Thyroid gland (tissue), 4 donors: ENCODE results near the gene RNF14.

ENCODE experiments used
- POLR2A ChIP-seq, 2 donors: fragments of 450-650 bp; IDR thresholded peaks; one replicate each; pipeline ENCODE4 v1.6.1; 2017; ENCODE audit warnings: antibody characterized with exemption in 2 of 2, mild to moderate bottlenecking in 2 of 2, moderate library complexity in 1 of 2
- TF ChIP-seq, protein P1 (sequence below), 6 experiments: fragments of 200-600 bp in 3 of 6; fragments of 450-650 bp in 3 of 6; sonication (generic) in 3 of 6; IDR thresholded peaks; one replicate each; pipeline ENCODE4 v1.5.1; 2016 to 2019; ENCODE audit warnings: antibody characterized with exemption in 6 of 6, mild to moderate bottlenecking in 2 of 6, inconsistent platforms in 1 of 6, moderate library complexity in 1 of 6

- TF ChIP-seq, protein P1, sequence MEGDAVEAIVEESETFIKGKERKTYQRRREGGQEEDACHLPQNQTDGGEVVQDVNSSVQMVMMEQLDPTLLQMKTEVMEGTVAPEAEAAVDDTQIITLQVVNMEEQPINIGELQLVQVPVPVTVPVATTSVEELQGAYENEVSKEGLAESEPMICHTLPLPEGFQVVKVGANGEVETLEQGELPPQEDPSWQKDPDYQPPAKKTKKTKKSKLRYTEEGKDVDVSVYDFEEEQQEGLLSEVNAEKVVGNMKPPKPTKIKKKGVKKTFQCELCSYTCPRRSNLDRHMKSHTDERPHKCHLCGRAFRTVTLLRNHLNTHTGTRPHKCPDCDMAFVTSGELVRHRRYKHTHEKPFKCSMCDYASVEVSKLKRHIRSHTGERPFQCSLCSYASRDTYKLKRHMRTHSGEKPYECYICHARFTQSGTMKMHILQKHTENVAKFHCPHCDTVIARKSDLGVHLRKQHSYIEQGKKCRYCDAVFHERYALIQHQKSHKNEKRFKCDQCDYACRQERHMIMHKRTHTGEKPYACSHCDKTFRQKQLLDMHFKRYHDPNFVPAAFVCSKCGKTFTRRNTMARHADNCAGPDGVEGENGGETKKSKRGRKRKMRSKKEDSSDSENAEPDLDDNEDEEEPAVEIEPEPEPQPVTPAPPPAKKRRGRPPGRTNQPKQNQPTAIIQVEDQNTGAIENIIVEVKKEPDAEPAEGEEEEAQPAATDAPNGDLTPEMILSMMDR (IDR thresholded peaks at IDR 0.05), result no peak
- TF ChIP-seq POLR2A (IDR thresholded peaks at IDR 0.05), result no peak
Observed at GRCh38 chr5:141957367-141957996, 11.4 kb upstream of the RNF14 start.
